ENCODE measurements around the gene IMMP2L. TPM values are rescaled to one million over a fixed set of nuclear protein-coding genes. Genes with fewer than 3 reads are reported as not detected.

IMMP2L gene
- polyA plus RNA-seq, 1 donor (not counting 4 experiments of a cell fraction or from before 2014, with no cell fraction given) = 14.1 TPM

- Histone ChIP-seq H3K36me3 (ENCODE audit: control insufficient read depth in 2 of 2, extremely low read depth in 1 of 2, insufficient read depth in 2 of 2, low read length in 2 of 2) (no peaks in the 10 kb centered on the region), H3K4me3 (ENCODE audit: control insufficient read depth in 2 of 3, extremely low read depth in 1 of 3, insufficient read depth in 2 of 3, low read depth in 1 of 3, low read length in 3 of 3) (no peak overlapping the region), H3K9me1 (ENCODE audit: control insufficient read depth, extremely low read depth, insufficient read depth, low read length) (no peaks in the 10 kb centered on the region), H3K27ac (ENCODE audit: control insufficient read depth, insufficient read depth, low read length) (no peak overlapping the region), H3K9me3 (ENCODE audit: control insufficient read depth, low read depth, low read length) (no peaks in the 10 kb centered on the region), H3K4me2 (ENCODE audit: control insufficient read depth, extremely low read depth, insufficient read depth, low read depth, low read length) (peak overlapping the region; percentile 19), H3K27me3 (ENCODE audit: control insufficient read depth, extremely low read depth, insufficient read depth, low read length) (no peaks in the 10 kb centered on the region), H3K79me2 (ENCODE audit: control insufficient read depth, insufficient read depth, low read length) (peaks cover 2% of the 10 kb centered on the region), H3K9ac (ENCODE audit: control insufficient read depth, extremely low read depth, insufficient read depth, low read length) (no peak overlapping the region), H3K4me1 (ENCODE audit: control insufficient read depth, extremely low read depth, insufficient read depth, low read length) (peaks cover 5% of the 10 kb centered on the region), H4K20me1 (ENCODE audit: control insufficient read depth, extremely low read depth, insufficient read depth, low read length) (no peaks in the 10 kb centered on the region), H2AFZ (ENCODE audit: control insufficient read depth, low read length) (no peak overlapping the region)
- DNase-seq (ENCODE audit: low read depth, low spot score) (no peak), FAIRE-seq (no peak)
- dilution Hi-C loops (cut with MboI; ENCODE audit: extremely low pct_ligation_motif_present, low sequenced_read_pairs) = no loop called here
- no peak for TF ChIP-seq CTCF (optimal IDR thresholded peaks at IDR 0.05 in 1 of 3, IDR thresholded peaks at IDR 0.05 in 1 of 3, conservative IDR thresholded peaks at IDR 0.05 in 1 of 3; ENCODE audit: extremely low read depth in 1 of 3, insufficient read depth in 2 of 3, low read length in 3 of 3)
These were observed 51.5 kb downstream of the IMMP2L start for GRCh38 chr7:111510584-111511378.

GRCh38 chr7:111510062-111510461, 52.2 kb downstream of the IMMP2L start:
- no peak for FAIRE-seq

More at GRCh38 chr7:111510062-111510461, 52.2 kb downstream of the IMMP2L start:
- no peak for DNase-seq (ENCODE audit: low read depth, low spot score)
- no peaks in the 10 kb centered on the region for H3K27me3 ChIP-seq (ENCODE audit: control insufficient read depth, extremely low read depth, insufficient read depth, low read length)
- no peak overlapping the region for H2AFZ ChIP-seq (ENCODE audit: control insufficient read depth, low read length)
- dilution Hi-C loops (cut with MboI; ENCODE audit: extremely low pct_ligation_motif_present, low sequenced_read_pairs) = no loop called here
- H3K4me1 ChIP-seq (ENCODE audit: control insufficient read depth, extremely low read depth, insufficient read depth, low read length) = peaks cover 5% of the 10 kb centered on the region
- H3K9me3 ChIP-seq (ENCODE audit: control insufficient read depth, low read depth, low read length) = no peaks in the 10 kb centered on the region
- H3K9ac ChIP-seq (ENCODE audit: control insufficient read depth, extremely low read depth, insufficient read depth, low read length) = no peak overlapping the region
- H4K20me1 ChIP-seq (ENCODE audit: control insufficient read depth, extremely low read depth, insufficient read depth, low read length) = no peaks in the 10 kb centered on the region
- H3K79me2 ChIP-seq (ENCODE audit: control insufficient read depth, insufficient read depth, low read length) = peaks cover 2% of the 10 kb centered on the region
- no peak for TF ChIP-seq EZH2 (IDR thresholded peaks at IDR 0.05; ENCODE audit: low read length)
- no peak for TF ChIP-seq CTCF (optimal IDR thresholded peaks at IDR 0.05 in 1 of 3, IDR thresholded peaks at IDR 0.05 in 1 of 3, conservative IDR thresholded peaks at IDR 0.05 in 1 of 3; ENCODE audit: extremely low read depth in 1 of 3, insufficient read depth in 2 of 3, low read length in 3 of 3)
- H3K4me3 ChIP-seq (ENCODE audit: control insufficient read depth in 2 of 3, extremely low read depth in 1 of 3, insufficient read depth in 2 of 3, low read depth in 1 of 3, low read length in 3 of 3) = no peak overlapping the region
- no peak overlapping the region for H3K27ac ChIP-seq (ENCODE audit: control insufficient read depth, insufficient read depth, low read length)
- H3K9me1 ChIP-seq (ENCODE audit: control insufficient read depth, extremely low read depth, insufficient read depth, low read length) = no peaks in the 10 kb centered on the region
- no peaks in the 10 kb centered on the region for H3K36me3 ChIP-seq (ENCODE audit: control insufficient read depth in 2 of 2, extremely low read depth in 1 of 2, insufficient read depth in 2 of 2, low read length in 2 of 2)
- H3K4me2 ChIP-seq (ENCODE audit: control insufficient read depth, extremely low read depth, insufficient read depth, low read depth, low read length) = no peak overlapping the region

Data from keratinocyte (primary cell).